ENCODE results near the gene ITPR1. TPM values are rescaled to one million over a fixed set of nuclear protein-coding genes. Genes with fewer than 3 reads are reported as not detected.
A peak's percentile ranks its signal among the peaks of the same experiment; 100 is the strongest.

ITPR1 gene
- total RNA-seq, 1 experiment from 2014 or later: 11.3 TPM

DNA sequence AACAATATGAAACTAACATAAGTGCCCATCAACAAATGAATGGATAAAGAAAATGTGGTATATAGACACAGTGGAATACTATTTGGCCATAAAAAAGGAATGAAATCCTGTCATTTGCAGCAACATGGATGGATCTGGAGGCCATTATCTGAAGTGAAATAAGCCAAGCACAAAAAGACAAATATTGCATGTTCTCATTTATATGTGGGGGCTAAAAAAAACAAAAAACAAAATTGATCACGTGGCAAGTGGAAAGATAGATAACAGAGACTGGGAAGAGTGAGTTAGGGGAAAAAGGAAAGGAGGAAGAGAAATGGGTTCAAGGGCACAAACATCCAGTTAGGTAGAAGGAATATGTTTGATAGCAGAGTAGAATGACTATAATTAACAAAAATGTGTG is 330.2 kb downstream of the ITPR1 start:
- no peak for DNase-seq
- ChIA-PET POLR2A (ENCODE audit: unreplicated experiment) (no interaction called here), CTCF (no interaction called here)
- H3K4me1 ChIP-seq (replicated peaks; ENCODE audit: insufficient read depth): peaks cover 57% of the 10 kb centered on the region
- H3K27me3 ChIP-seq (ENCODE audit: insufficient read depth, low read depth): no peaks in the 10 kb centered on the region
- H3K79me2 ChIP-seq (ENCODE audit: low read depth): no peaks in the 10 kb centered on the region
- no peak overlapping the region for H3K4me2 ChIP-seq
- peaks cover 23% of the 10 kb centered on the region for H3F3A ChIP-seq (ENCODE audit: insufficient read depth, low read depth)
- no peaks in the 10 kb centered on the region for H3K9me3 ChIP-seq (ENCODE audit: insufficient read depth, low read depth)
- H3K27ac ChIP-seq: no peak overlapping the region
- intact Hi-C loops (cut with micrococcal nuclease; ENCODE audit: unreplicated experiment): loop anchor here (10.0 kb wide), 1 partner anchor 231 kb away; no protein-coding TSS in a partner anchor
- H3K9me2 ChIP-seq (ENCODE audit: insufficient read depth): no peaks in the 10 kb centered on the region
- no TSS peak for BruUV-seq (replicated peaks)
- no peaks in the 10 kb centered on the region for H4K20me1 ChIP-seq (ENCODE audit: insufficient read depth)
- no peak overlapping the region for H3K4me3 ChIP-seq
- TF ChIP-seq EZH2 (IDR thresholded peaks at IDR 0.05; ENCODE audit: low read depth): no peak
- TF ChIP-seq, protein P1, sequence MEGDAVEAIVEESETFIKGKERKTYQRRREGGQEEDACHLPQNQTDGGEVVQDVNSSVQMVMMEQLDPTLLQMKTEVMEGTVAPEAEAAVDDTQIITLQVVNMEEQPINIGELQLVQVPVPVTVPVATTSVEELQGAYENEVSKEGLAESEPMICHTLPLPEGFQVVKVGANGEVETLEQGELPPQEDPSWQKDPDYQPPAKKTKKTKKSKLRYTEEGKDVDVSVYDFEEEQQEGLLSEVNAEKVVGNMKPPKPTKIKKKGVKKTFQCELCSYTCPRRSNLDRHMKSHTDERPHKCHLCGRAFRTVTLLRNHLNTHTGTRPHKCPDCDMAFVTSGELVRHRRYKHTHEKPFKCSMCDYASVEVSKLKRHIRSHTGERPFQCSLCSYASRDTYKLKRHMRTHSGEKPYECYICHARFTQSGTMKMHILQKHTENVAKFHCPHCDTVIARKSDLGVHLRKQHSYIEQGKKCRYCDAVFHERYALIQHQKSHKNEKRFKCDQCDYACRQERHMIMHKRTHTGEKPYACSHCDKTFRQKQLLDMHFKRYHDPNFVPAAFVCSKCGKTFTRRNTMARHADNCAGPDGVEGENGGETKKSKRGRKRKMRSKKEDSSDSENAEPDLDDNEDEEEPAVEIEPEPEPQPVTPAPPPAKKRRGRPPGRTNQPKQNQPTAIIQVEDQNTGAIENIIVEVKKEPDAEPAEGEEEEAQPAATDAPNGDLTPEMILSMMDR (conservative IDR thresholded peaks at IDR 0.05): no peak
- no peaks in the 10 kb centered on the region for H3K36me3 ChIP-seq (ENCODE audit: low read depth)
- H2AFZ ChIP-seq: no peak overlapping the region

DNA sequence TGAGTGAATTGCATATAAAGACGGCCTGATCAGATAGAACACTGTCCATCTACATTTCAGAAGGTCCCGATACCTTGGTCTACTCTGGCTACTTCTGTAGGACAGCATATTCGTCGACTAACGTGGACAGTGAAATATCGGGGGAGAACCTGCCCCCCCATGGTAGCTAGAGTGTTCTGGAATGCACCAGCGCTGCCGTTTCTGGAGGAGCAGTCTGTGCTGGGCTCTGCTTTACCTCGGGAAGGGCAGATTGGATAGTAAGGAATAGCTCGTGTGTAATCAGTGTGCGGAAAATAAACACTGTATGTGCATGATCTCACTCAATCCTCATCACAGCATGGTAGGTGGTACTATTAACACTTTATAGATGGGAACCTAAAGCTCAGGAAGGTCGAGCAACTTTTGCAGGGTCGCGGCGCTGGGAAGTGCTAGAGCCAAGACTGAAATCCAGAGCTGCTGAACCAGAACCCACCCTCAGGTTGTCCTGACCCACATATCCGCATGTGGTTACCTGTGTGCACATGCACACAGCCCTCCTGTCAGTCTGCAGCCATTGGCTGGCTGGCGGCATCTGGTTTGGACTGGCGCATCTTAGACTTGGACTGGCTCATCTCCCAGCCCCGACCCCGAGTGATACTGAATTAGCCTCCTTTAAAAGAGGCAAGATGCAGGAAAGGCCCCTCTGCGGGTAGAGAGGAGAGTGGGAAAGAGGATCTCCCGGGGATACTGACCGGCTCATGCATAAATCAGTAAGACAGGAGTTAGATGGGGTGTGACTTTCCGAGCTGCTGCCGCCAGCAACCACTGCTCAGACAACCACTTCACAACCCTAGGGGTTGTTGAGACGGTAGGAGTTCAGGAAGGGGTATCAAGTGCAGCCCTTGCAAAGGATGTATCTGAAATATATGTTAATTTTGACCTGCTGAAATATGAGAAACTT is 331.1 kb downstream of the ITPR1 start:
- Histone ChIP-seq H3K4me3 (no peak overlapping the region), H3K4me1 (replicated peaks; ENCODE audit: insufficient read depth) (peaks cover 66% of the 10 kb centered on the region), H3K27me3 (ENCODE audit: insufficient read depth, low read depth) (no peaks in the 10 kb centered on the region), H3K27ac (peak overlapping the region; percentile 86), H4K20me1 (ENCODE audit: insufficient read depth) (no peaks in the 10 kb centered on the region), H3K36me3 (ENCODE audit: low read depth) (no peaks in the 10 kb centered on the region), H3K9me3 (ENCODE audit: insufficient read depth, low read depth) (no peaks in the 10 kb centered on the region), H3F3A (ENCODE audit: insufficient read depth, low read depth) (peaks cover 23% of the 10 kb centered on the region), H3K4me2 (peak overlapping the region; percentile 73), H3K79me2 (ENCODE audit: low read depth) (no peaks in the 10 kb centered on the region), H3K9me2 (ENCODE audit: insufficient read depth) (no peaks in the 10 kb centered on the region), H2AFZ (no peak overlapping the region)
- intact Hi-C loops (cut with micrococcal nuclease; ENCODE audit: unreplicated experiment): loop anchor here (2.0 to 10.0 kb wide), 2 partner anchors 55 to 231 kb away; no protein-coding TSS in a partner anchor
- TF ChIP-seq, protein P1 (conservative IDR thresholded peaks at IDR 0.05): no peak
- TF ChIP-seq EZH2 (IDR thresholded peaks at IDR 0.05; ENCODE audit: low read depth): no peak
- CTCF ChIA-PET: interaction anchor here (1.1 to 1.2 kb wide), 2 partner anchors 43 to 153 kb away, joined by 3 to 4 read pairs; no protein-coding TSS in a partner anchor
- no peak for DNase-seq
- BruUV-seq (replicated peaks): no TSS peak
- POLR2A ChIA-PET (ENCODE audit: unreplicated experiment): interaction anchor here (0.5 to 0.9 kb wide), 3 partner anchors 133 to 160 kb away, joined by 4 to 8 read pairs (median 4); no protein-coding TSS in a partner anchor

DNA sequence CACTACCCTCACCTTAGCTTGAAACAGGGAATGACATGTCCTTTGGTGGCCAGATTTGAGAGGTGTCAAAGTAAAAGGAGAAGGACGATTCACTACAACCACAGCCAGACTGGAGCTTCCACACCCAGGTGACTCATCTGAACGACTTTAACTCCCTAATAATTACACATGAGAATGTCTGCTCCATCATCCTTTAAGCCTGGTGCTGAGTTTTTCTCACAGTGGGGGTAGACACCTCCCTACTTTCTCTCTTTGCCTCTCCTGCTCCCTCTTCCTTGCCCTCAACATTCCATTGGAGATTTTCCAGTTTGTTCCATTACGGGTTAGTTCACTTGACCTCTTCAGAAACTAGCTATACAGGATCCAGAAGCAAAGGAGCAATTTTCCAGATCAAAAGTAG is 331.8 kb downstream of the ITPR1 start:
- Histone ChIP-seq H3K4me3 (peak overlapping the region; percentile 13; the same call in 1 of the 2 replicates), H3K4me2 (peak overlapping the region; percentile 73), H3K9me2 (ENCODE audit: insufficient read depth) (no peaks in the 10 kb centered on the region), H3K79me2 (ENCODE audit: low read depth) (no peaks in the 10 kb centered on the region), H3K9me3 (ENCODE audit: insufficient read depth, low read depth) (no peaks in the 10 kb centered on the region), H2AFZ (no peak overlapping the region), H3K4me1 (replicated peaks; ENCODE audit: insufficient read depth) (peaks cover 69% of the 10 kb centered on the region), H3K27ac (peak overlapping the region; percentile 86), H3K27me3 (ENCODE audit: insufficient read depth, low read depth) (no peaks in the 10 kb centered on the region), H3F3A (ENCODE audit: insufficient read depth, low read depth) (peaks cover 23% of the 10 kb centered on the region), H4K20me1 (ENCODE audit: insufficient read depth) (no peaks in the 10 kb centered on the region), H3K36me3 (ENCODE audit: low read depth) (no peaks in the 10 kb centered on the region)
- CTCF ChIA-PET: interaction anchor here (0.8 to 1.2 kb wide), 3 partner anchors 42 to 152 kb away, joined by 3 to 4 read pairs (median 3); no protein-coding TSS in a partner anchor
- POLR2A ChIA-PET (ENCODE audit: unreplicated experiment): interaction anchor here (0.5 to 0.9 kb wide), 4 partner anchors 134 to 159 kb away, joined by 4 to 8 read pairs (median 6); no protein-coding TSS in a partner anchor
- no peak for TF ChIP-seq EZH2 (IDR thresholded peaks at IDR 0.05; ENCODE audit: low read depth)
- TF ChIP-seq, protein P1 (conservative IDR thresholded peaks at IDR 0.05): no peak
- intact Hi-C loops (cut with micrococcal nuclease; ENCODE audit: unreplicated experiment): loop anchor here (1.0 to 10.0 kb wide), 7 partner anchors 54 to 372 kb away; no protein-coding TSS in a partner anchor
- DNase-seq: peak; percentile 50 to 83
- BruUV-seq (replicated peaks): no TSS peak

All from PC-9 (cell line).